AG04450 (cell line): ENCODE results near the gene RNF19B. TPM values are rescaled to one million over a fixed set of nuclear protein-coding genes. Genes with fewer than 3 reads are reported as not detected.

Source experiments
- CTCF ChIA-PET: fragments of 300-600, 350-600 bp; formaldehyde crosslinking; extraction: SDS; loops from one replicate; lab custom pipeline; 2022; ENCODE audit warnings: antibody characterized with exemption, inconsistent platforms; lab: Charles Lee
- POLR2A ChIA-PET: fragments of 350-600 bp; formaldehyde crosslinking; extraction: SDS; loops from one replicate; lab custom pipeline; 2021; ENCODE audit warnings: antibody characterized with exemption, inconsistent platforms; lab: Yijun Ruan, JAX
- DNase-seq: peaks from one replicate; pipeline ENCODE4 v3.0.0-alpha.2; 2011; ENCODE audit warnings: low read depth, low spot score
- H3K27ac ChIP-seq: one replicate; pipeline ENCODE4 v1.5.1; 2012; ENCODE audit warnings: low read depth, low read length, control low read depth
- H3K27me3 ChIP-seq: one replicate; pipeline ENCODE4 v1.6.0; 2012; ENCODE audit warnings: low read length; ENCODE audit not compliant: control insufficient read depth, insufficient read depth
- H3K4me3 ChIP-seq: 2 replicates; pipeline ENCODE4 v1.5.1; 2011; ENCODE audit warnings: mild to moderate bottlenecking, low read depth, low read length, control low read depth
- H3K9me3 ChIP-seq: 2 replicates; pipeline ENCODE4 v1.5.1; 2012; ENCODE audit warnings: low read length; ENCODE audit not compliant: control insufficient read depth, insufficient read depth
- polyA plus RNA-seq: library from polyadenylated mRNA; depleted of rRNA; stranded (reverse); fragments of >200 nt; gene quantifications from 2 replicates; pipeline ENCODE4 v1.2.3, GENCODE V29; 2011
- TF ChIP-seq, protein P1 (sequence below): IDR thresholded peaks from 2 replicates; pipeline ENCODE4 v1.5.1; 2011; ENCODE audit warnings: low read depth, low read length, control low read depth, inconsistent platforms

The RNF19B gene
- polyA plus RNA-seq, 1 experiment: 10.1 TPM

DNA sequence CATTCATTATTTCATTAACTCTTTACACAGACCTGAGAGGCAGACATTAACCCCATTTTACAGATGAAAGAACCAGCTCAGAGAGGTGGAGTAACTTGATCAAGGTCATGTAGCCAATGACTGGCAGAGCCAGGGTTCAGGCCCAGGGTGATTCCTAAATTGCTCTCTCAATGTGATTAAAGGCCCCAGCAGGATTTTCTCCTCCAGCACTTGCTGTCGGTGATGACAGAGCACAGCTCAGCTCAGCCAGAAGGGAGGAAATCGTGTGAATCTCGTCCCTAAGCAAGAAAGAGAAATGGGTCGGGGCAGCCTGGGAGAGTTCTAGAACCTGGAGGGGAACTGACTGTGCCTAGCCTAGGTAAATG is 19.5 kb upstream of the RNF19B start:
- POLR2A ChIA-PET: interaction anchor here (1.1 to 1.3 kb wide), 2 partner anchors 13 to 20 kb away, joined by 3 to 5 read pairs; partner anchors contain the start of gene RNF19B
- Histone ChIP-seq H3K27ac (peak overlapping the region; percentile 47), H3K9me3 (no peaks in the 10 kb centered on the region)

DNA sequence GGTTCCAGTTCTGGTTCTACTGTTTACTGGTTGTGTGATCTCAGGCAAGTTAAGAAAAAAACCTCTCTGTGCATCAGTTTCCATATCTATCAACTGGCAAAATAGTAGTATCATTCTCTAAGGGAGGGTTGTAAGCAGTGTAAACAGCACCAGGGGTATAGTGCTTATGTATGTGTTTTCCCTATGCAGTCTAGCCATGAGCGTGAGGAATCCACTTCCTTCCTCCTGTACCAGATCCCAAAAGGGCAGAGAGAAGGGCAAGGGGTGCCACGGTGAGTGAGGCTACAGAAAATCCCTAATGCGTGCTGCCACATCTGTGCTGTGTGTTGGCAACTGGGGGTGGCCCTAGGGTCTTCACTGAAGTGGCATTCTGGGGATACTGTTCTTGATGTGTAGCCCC is 18.4 kb upstream of the RNF19B start:
- TF ChIP-seq, protein P1, sequence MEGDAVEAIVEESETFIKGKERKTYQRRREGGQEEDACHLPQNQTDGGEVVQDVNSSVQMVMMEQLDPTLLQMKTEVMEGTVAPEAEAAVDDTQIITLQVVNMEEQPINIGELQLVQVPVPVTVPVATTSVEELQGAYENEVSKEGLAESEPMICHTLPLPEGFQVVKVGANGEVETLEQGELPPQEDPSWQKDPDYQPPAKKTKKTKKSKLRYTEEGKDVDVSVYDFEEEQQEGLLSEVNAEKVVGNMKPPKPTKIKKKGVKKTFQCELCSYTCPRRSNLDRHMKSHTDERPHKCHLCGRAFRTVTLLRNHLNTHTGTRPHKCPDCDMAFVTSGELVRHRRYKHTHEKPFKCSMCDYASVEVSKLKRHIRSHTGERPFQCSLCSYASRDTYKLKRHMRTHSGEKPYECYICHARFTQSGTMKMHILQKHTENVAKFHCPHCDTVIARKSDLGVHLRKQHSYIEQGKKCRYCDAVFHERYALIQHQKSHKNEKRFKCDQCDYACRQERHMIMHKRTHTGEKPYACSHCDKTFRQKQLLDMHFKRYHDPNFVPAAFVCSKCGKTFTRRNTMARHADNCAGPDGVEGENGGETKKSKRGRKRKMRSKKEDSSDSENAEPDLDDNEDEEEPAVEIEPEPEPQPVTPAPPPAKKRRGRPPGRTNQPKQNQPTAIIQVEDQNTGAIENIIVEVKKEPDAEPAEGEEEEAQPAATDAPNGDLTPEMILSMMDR: no peak
- POLR2A ChIA-PET: no interaction called here
- H3K27me3 ChIP-seq: no peaks in the 10 kb centered on the region
- H3K27ac ChIP-seq: no peak overlapping the region
- DNase-seq: no peak
- H3K9me3 ChIP-seq: no peaks in the 10 kb centered on the region
- no peak overlapping the region for H3K4me3 ChIP-seq
- CTCF ChIA-PET: interaction anchor here (1.2 kb wide), 1 partner anchor 24 kb away, joined by 3 read pairs; no protein-coding TSS in a partner anchor

More for the DNA sequence above, 19.5 kb upstream of the RNF19B start:
- CTCF ChIA-PET: interaction anchor here (0.8 to 1.2 kb wide), 3 partner anchors 23 to 51 kb away, joined by 3 to 8 read pairs (median 3); no protein-coding TSS in a partner anchor
- Histone ChIP-seq H3K27me3 (no peaks in the 10 kb centered on the region), H3K4me3 (no peak overlapping the region)
- no peak for DNase-seq
- TF ChIP-seq, protein P1: no peak

DNA sequence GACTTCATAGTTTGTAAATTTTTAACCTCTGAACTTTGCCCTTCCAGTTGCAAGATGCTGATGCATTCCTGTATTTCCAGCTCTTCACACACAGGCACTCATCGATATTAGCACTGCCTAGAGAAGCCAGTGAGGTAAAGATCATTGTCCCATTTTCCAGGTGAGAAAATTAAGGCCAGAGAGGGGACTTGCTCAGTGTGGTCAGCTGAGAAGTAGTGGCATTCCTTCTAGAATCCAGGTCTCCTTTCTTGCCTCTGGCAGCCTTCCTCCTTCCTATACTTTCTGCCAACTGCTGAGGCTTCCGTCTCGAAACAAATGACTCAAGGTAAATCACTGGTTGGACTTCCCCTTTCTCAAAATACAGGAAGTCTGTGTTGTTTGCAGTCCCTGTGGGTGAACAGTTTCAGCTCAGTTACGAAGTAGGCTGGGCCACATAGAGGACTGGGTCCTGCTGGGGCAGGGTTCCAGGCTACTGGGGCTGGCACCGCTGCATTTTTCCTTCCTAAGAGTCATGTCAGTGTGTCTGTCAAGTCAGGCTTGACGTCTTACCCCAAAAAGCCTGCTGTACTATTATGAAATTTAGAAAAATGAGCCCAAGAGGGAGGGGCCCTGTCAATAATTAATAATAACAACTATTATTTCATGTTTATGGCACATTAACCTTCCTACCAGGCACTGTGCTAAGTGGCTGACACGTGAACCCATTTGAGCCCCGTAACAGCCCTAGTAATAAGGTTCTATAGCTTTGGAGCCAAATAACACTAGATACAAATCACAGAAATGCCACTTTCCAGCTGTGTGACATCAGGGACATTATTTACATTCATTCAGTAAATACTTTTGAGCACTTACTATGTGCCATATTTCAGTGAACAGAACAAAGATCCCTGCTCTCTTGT is 16.6 kb upstream of the RNF19B start:
- H3K27me3 ChIP-seq: no peaks in the 10 kb centered on the region
- POLR2A ChIA-PET: interaction anchor here (1.3 kb wide), 1 partner anchor 17 kb away, joined by 9 read pairs; no protein-coding TSS in a partner anchor
- H3K27ac ChIP-seq: peak overlapping the region; percentile 57
- no peak overlapping the region; the same call in 1 of the 2 replicates for H3K4me3 ChIP-seq
- TF ChIP-seq, protein P1: no peak
- H3K9me3 ChIP-seq: no peaks in the 10 kb centered on the region
- DNase-seq: peak; percentile 50
- CTCF ChIA-PET: interaction anchor here (0.9 to 1.7 kb wide), 2 partner anchors 26 to 105 kb away, joined by 3 to 5 read pairs; no protein-coding TSS in a partner anchor

DNA sequence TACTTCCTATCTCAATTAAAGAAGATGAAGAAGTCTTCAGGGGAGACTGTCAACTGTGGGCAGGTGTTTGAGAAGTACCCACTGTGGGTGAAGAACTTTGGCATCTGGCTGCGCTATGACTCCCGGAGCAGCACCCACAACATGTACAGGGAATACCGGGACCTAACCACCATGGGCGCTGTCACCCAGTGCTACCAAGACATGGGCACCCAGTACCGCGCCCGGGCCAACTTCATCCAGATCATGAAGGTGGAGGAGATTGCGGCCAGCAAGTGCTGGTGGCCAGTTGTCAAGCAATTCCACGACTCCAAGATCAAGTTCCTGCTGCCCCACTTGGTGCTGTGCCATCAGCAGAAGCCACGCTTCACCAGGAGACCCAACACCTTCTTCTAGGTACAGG is 15.5 kb upstream of the RNF19B start:
- no peak for DNase-seq
- H3K4me3 ChIP-seq: no peak overlapping the region
- no peak overlapping the region for H3K27ac ChIP-seq
- no peaks in the 10 kb centered on the region; the same call in 1 of the 2 replicates for H3K9me3 ChIP-seq
- ChIA-PET POLR2A (no interaction called here), CTCF (interaction anchor here (0.9 kb wide), 1 partner anchor 106 kb away, joined by 3 read pairs; no protein-coding TSS in a partner anchor)
- TF ChIP-seq, protein P1: no peak
- no peaks in the 10 kb centered on the region for H3K27me3 ChIP-seq

DNA sequence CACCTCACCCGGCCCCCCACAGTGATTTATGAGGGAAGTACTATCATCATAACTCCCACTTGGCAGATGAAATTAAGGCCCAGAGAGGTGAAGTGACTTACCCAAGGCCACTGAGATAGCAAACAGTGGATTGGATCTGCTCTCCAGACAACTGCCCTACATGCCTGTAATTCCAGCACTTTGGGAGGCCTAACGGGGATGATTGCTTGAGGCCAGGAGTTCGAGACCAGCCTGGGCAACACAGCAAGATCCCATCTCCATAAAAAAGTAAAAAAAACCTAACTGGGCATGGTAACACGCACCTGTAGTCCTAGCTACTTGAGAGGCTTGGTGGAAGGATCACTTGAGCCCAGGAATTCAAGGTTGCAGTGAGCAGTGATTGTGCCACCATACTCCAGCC is 14.2 kb upstream of the RNF19B start:
- Histone ChIP-seq H3K27me3 (no peaks in the 10 kb centered on the region), H3K9me3 (no peaks in the 10 kb centered on the region; the same call in 1 of the 2 replicates), H3K27ac (no peak overlapping the region), H3K4me3 (no peak overlapping the region)
- TF ChIP-seq, protein P1: no peak
- CTCF ChIA-PET: no interaction called here
- POLR2A ChIA-PET: no interaction called here
- DNase-seq: no peak
